HG03025 (cell line): ENCODE measurements around the gene C3orf80.
"Not testable (repeated sequence)": the region's sequence is repeated elsewhere in the genome, so short reads cannot be mapped to it uniquely, and the experiment has no call there.

ENCODE experiments used
- ATAC-seq: cut with Tn5 transposase; IDR thresholded peaks from one replicate; pipeline ENCODE4 v1.9.1; 2021; ENCODE audit warnings: mild to moderate bottlenecking, moderate library complexity; ENCODE audit not compliant: unreplicated experiment, low FRiP score

Gene C3orf80

GRCh38 chr3:160210341-160210740 lies 14.9 kb upstream of the C3orf80 start:
- ATAC-seq, result no peak

GRCh38 chr3:160210799-160211221 lies 14.4 kb upstream of the C3orf80 start:
- ATAC-seq, result no peak

- ATAC-seq, result no peak
Observed at GRCh38 chr3:160213191-160213590, 12.0 kb upstream of the C3orf80 start.

- no peak for ATAC-seq
Observed at GRCh38 chr3:160217675-160218074, 7.5 kb upstream of the C3orf80 start.

GRCh38 chr3:160218136-160218535 lies 7.1 kb upstream of the C3orf80 start:
- no peak for ATAC-seq

GRCh38 chr3:160220038-160220437 lies 5.2 kb upstream of the C3orf80 start:
- no peak for ATAC-seq

GRCh38 chr3:160221019-160221418 lies 4.2 kb upstream of the C3orf80 start:
- no peak for ATAC-seq

- no peak for ATAC-seq
Observed at GRCh38 chr3:160224256-160224655, 966 bp upstream of the C3orf80 start.

GRCh38 chr3:160224811-160225175 lies 429 bp upstream of the C3orf80 start:
- no peak for ATAC-seq

- ATAC-seq, result no peak
Observed at GRCh38 chr3:160226026-160226907, 1.0 kb downstream of the C3orf80 start.

- no peak for ATAC-seq
Observed at GRCh38 chr3:160227419-160227818, 2.2 kb downstream of the C3orf80 start.

GRCh38 chr3:160232014-160232413 lies 6.8 kb downstream of the C3orf80 start:
- ATAC-seq, result no peak

GRCh38 chr3:160240719-160241118 lies 15.5 kb downstream of the C3orf80 start:
- ATAC-seq, result not testable (repeated sequence)

- no peak for ATAC-seq
Observed at GRCh38 chr3:160245261-160245800, 20.1 kb downstream of the C3orf80 start.

- ATAC-seq, result no peak
Observed at GRCh38 chr3:160247766-160248165, 22.5 kb downstream of the C3orf80 start.

GRCh38 chr3:160253298-160253697 lies 28.1 kb downstream of the C3orf80 start:
- no peak for ATAC-seq

GRCh38 chr3:160257606-160258005 lies 32.4 kb downstream of the C3orf80 start:
- no peak for ATAC-seq

- ATAC-seq, result no peak
Observed at GRCh38 chr3:160259589-160259988, 34.4 kb downstream of the C3orf80 start.

GRCh38 chr3:160260587-160261270 lies 35.5 kb downstream of the C3orf80 start:
- ATAC-seq, result no peak

- no peak for ATAC-seq
Observed at GRCh38 chr3:160265088-160265487, 39.9 kb downstream of the C3orf80 start.
